Smooth muscle cell (in vitro differentiated cells): ENCODE data around the gene UGT1A8. TPM values are rescaled to one million over a fixed set of nuclear protein-coding genes. Genes with fewer than 3 reads are reported as not detected.

Experiments
- DNase-seq: peaks from one replicate; lab custom pipeline; 2025; ENCODE audit not compliant: unreplicated experiment; lab: John Stamatoyannopoulos, UW
- H2AFZ ChIP-seq: fragments of 200-600 bp; sonication (generic); 2 replicates; pipeline ENCODE4 v1.6.0; 2016; ENCODE audit warnings: antibody characterized with exemption, low read depth, mild to moderate bottlenecking
- H3F3A ChIP-seq: fragments of 200-600 bp; sonication (generic); 2 replicates; pipeline ENCODE4 v1.6.0; 2017; ENCODE audit warnings: antibody characterized with exemption, low read depth
- H3K27ac ChIP-seq: fragments of 200-600 bp; sonication (generic); 2 replicates; pipeline ENCODE4 v1.5.1; 2016; ENCODE audit warnings: low read depth, mild to moderate bottlenecking
- H3K27me3 ChIP-seq: fragments of 200-600 bp; sonication (generic); 2 replicates; pipeline ENCODE4 v1.6.1; 2016; ENCODE audit warnings: low read depth, mild to moderate bottlenecking
- H3K36me3 ChIP-seq: fragments of 200-600 bp; sonication (generic); 2 replicates; pipeline ENCODE4 v1.5.1; 2016; ENCODE audit warnings: low read depth
- H3K4me1 ChIP-seq: fragments of 200-600 bp; sonication (generic); 2 replicates; pipeline ENCODE4 v1.5.1; 2016; ENCODE audit warnings: low read depth
- H3K4me2 ChIP-seq: fragments of 200-600 bp; sonication (generic); 2 replicates; pipeline ENCODE4 v1.6.0; 2016; ENCODE audit warnings: mild to moderate bottlenecking
- H3K4me3 ChIP-seq: fragments of 200-600 bp; sonication (generic); 2 replicates; pipeline ENCODE4 v1.5.1; 2016; ENCODE audit warnings: mild to moderate bottlenecking
- H3K79me2 ChIP-seq: fragments of 200-600 bp; sonication (generic); 2 replicates; pipeline ENCODE4 v1.6.0; 2016; ENCODE audit warnings: low read depth, mild to moderate bottlenecking
- H3K9ac ChIP-seq: fragments of 200-600 bp; sonication (generic); 2 replicates; pipeline ENCODE4 v1.6.0; 2016; ENCODE audit warnings: low read depth
- H3K9me3 ChIP-seq: fragments of 200-600 bp; sonication (generic); replicated peaks from 2 replicates; pipeline ENCODE4 v1.5.1; 2016; ENCODE audit warnings: low read depth
- H4K20me1 ChIP-seq: fragments of 200-600 bp; sonication (generic); 2 replicates; pipeline ENCODE4 v1.6.0; 2016; ENCODE audit warnings: low read depth
- CTCF ChIP-seq: fragments of 200-600 bp; sonication (generic); IDR thresholded peaks from 2 replicates; pipeline ENCODE4 v1.5.1; 2017; ENCODE audit warnings: borderline replicate concordance, mild to moderate bottlenecking, antibody characterized with exemption; ENCODE audit not compliant: insufficient read depth, poor library complexity, severe bottlenecking
- WGBS: methylation state at CpG from one replicate; pipeline ENCODE4 v1.1.7; 2016; ENCODE audit warnings: low lambda C conversion rate; 5-methylcytosine and 5-hydroxymethylcytosine counted together
- polyA plus RNA-seq: library from polyadenylated mRNA; unstranded; fragments of >200 nt; fragmentation: Nextera tagmentation; extraction: Ambion mirVana; gene quantifications from 2 replicates; pipeline ENCODE4 v1.2.1, GENCODE V29; 2016
- total RNA-seq: library from RNA; depleted of rRNA; stranded (reverse); fragments of >200 nt; gene quantifications from 2 replicates; pipeline ENCODE4 v1.2.3, GENCODE V29; 2014

The UGT1A8 gene
- total and polyA plus RNA-seq, 2 experiments from 2014 or later = not detected

- Histone ChIP-seq H3K27ac (no peak overlapping the region), H3K4me1 (no peaks in the 10 kb centered on the region), H3K79me2 (no peaks in the 10 kb centered on the region), H3F3A (no peaks in the 10 kb centered on the region), H2AFZ (no peak overlapping the region), H3K4me3 (no peak overlapping the region), H3K36me3 (no peaks in the 10 kb centered on the region), H4K20me1 (no peaks in the 10 kb centered on the region), H3K9me3 (no peaks in the 10 kb centered on the region), H3K27me3 (no peaks in the 10 kb centered on the region), H3K4me2 (no peak overlapping the region), H3K9ac (no peak overlapping the region)
- WGBS = 93% methylated on average over 5 of the region's 5 CpGs
- DNase-seq = no peak
- TF ChIP-seq CTCF = no peak
These were observed 69.5 kb downstream of the UGT1A8 start for GRCh38 chr2:233686928-233687327.

- no peaks in the 10 kb centered on the region for H3K36me3 ChIP-seq
- no peak for TF ChIP-seq CTCF
- H4K20me1 ChIP-seq = no peaks in the 10 kb centered on the region
- no peaks in the 10 kb centered on the region for H3K27me3 ChIP-seq
- H3K9ac ChIP-seq = no peak overlapping the region
- H3K4me1 ChIP-seq = no peaks in the 10 kb centered on the region
- no peaks in the 10 kb centered on the region for H3K79me2 ChIP-seq
- H3K4me2 ChIP-seq = no peak overlapping the region
- no peaks in the 10 kb centered on the region for H3K9me3 ChIP-seq
- no peaks in the 10 kb centered on the region for H3F3A ChIP-seq
- no peak for DNase-seq
- H2AFZ ChIP-seq = no peak overlapping the region
- WGBS = 84% methylated on average over 5 of the region's 5 CpGs
- H3K27ac ChIP-seq = no peak overlapping the region
- no peak overlapping the region for H3K4me3 ChIP-seq
These were observed 70.9 kb downstream of the UGT1A8 start for GRCh38 chr2:233688341-233688740.

- Histone ChIP-seq H3K9me3 (no peaks in the 10 kb centered on the region), H3K4me2 (no peak overlapping the region), H3K4me1 (no peaks in the 10 kb centered on the region), H3F3A (no peaks in the 10 kb centered on the region), H3K36me3 (no peaks in the 10 kb centered on the region), H3K27ac (no peak overlapping the region), H2AFZ (no peak overlapping the region), H3K4me3 (no peak overlapping the region), H3K79me2 (no peaks in the 10 kb centered on the region), H4K20me1 (no peaks in the 10 kb centered on the region), H3K9ac (no peak overlapping the region), H3K27me3 (no peaks in the 10 kb centered on the region)
- DNase-seq = no peak
- no peak for TF ChIP-seq CTCF
These were observed 71.6 kb downstream of the UGT1A8 start for GRCh38 chr2:233689031-233689430.

GRCh38 chr2:233689501-233689900 is 72.1 kb downstream of the UGT1A8 start:
- TF ChIP-seq CTCF = no peak
- WGBS = 59% methylated on average over 3 of the region's 3 CpGs
- H3K4me1 ChIP-seq = no peaks in the 10 kb centered on the region

More at GRCh38 chr2:233689501-233689900, 72.1 kb downstream of the UGT1A8 start:
- H3K27me3 ChIP-seq = no peaks in the 10 kb centered on the region
- no peaks in the 10 kb centered on the region for H4K20me1 ChIP-seq
- no peaks in the 10 kb centered on the region for H3F3A ChIP-seq
- H3K36me3 ChIP-seq = no peaks in the 10 kb centered on the region
- H3K9me3 ChIP-seq = no peaks in the 10 kb centered on the region
- no peak overlapping the region for H3K9ac ChIP-seq
- no peaks in the 10 kb centered on the region for H3K79me2 ChIP-seq
- H3K27ac ChIP-seq = no peak overlapping the region
- no peak overlapping the region for H2AFZ ChIP-seq
- H3K4me2 ChIP-seq = no peak overlapping the region
- no peak for DNase-seq
- H3K4me3 ChIP-seq = no peak overlapping the region
